IMR-90 (cell line): ENCODE measurements around the gene ARHGEF18.

ENCODE experiments used
- BHLHE40 ChIP-seq: fragments of 150-350 bp; IDR thresholded peaks from 2 replicates; pipeline ENCODE4 v1.6.1; 2016; ENCODE audit warnings: mild to moderate bottlenecking, low read depth, low read length
- CHD1 ChIP-seq: IDR thresholded peaks from 2 replicates; pipeline ENCODE4 v1.6.1; 2012; ENCODE audit warnings: low read depth, low read length, improper control_type of control experiment
- CTCF ChIP-seq: conservative IDR thresholded peaks from 2 replicates; pipeline ENCODE4 v1.5.1; 2012; ENCODE audit warnings: mild to moderate bottlenecking, low read depth, low read length, improper control_type of control experiment
- MAZ ChIP-seq: IDR thresholded peaks from 2 replicates; pipeline ENCODE4 v1.6.1; 2012; ENCODE audit warnings: low read depth, mild to moderate bottlenecking, low read length, improper control_type of control experiment, moderate library complexity, borderline replicate concordance
- NFE2L2 ChIP-seq: fragments of 150-350 bp; IDR thresholded peaks from 2 replicates; pipeline ENCODE4 v1.6.1; 2016; ENCODE audit warnings: low read depth, mild to moderate bottlenecking, low read length
- POLR2A ChIP-seq: IDR thresholded peaks from 2 replicates; pipeline ENCODE4 v1.6.1; 2012; ENCODE audit warnings: mild to moderate bottlenecking, low read depth, low read length
- RAD21 ChIP-seq: IDR thresholded peaks from 2 replicates; pipeline ENCODE4 v1.6.1; 2012; ENCODE audit warnings: low read length, improper control_type of control experiment
- RCOR1 ChIP-seq: IDR thresholded peaks from 2 replicates; pipeline ENCODE4 v1.6.1; 2012; ENCODE audit warnings: mild to moderate bottlenecking, low read length, improper control_type of control experiment; ENCODE audit not compliant: insufficient replicate concordance
- SMC3 ChIP-seq: fragments of 150-350 bp; IDR thresholded peaks from 2 replicates; pipeline ENCODE4 v1.6.1; 2016; ENCODE audit warnings: low read depth, mild to moderate bottlenecking, antibody characterized with exemption, low read length, moderate library complexity
- TF ChIP-seq, protein P1 (sequence below): fragments of 150-350 bp; IDR thresholded peaks from 2 replicates; pipeline ENCODE4 v1.6.1; 2017; ENCODE audit warnings: mild to moderate bottlenecking, antibody characterized with exemption, low read length, low read depth
- TF ChIP-seq, protein P2 (sequence below): fragments of 150-350 bp; IDR thresholded peaks from 2 replicates; pipeline ENCODE4 v1.6.1; 2016; ENCODE audit warnings: low read depth, mild to moderate bottlenecking, low read length, moderate library complexity, borderline replicate concordance

DNA sequence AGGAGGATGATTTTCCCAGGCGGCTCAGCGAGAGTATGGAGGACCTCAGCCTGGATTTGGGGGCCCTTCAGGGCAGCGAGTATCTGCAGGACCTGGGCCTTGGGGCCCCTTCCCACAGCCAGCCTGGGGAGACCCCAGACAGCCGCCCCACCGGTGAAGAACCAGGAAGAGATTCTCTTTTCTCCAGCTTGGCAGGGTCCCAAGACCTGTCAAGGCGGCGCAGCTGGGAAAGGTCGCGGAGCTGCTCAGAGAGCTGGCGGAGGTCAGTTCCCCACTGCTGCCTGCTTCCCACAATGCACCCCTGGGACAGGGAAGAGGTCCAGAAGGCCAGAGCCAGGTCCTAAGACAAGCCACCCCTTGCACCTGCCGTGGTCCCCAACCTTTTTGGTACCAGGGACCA, 24.1 kb downstream of the ARHGEF18 start:
- TF ChIP-seq, protein P1, sequence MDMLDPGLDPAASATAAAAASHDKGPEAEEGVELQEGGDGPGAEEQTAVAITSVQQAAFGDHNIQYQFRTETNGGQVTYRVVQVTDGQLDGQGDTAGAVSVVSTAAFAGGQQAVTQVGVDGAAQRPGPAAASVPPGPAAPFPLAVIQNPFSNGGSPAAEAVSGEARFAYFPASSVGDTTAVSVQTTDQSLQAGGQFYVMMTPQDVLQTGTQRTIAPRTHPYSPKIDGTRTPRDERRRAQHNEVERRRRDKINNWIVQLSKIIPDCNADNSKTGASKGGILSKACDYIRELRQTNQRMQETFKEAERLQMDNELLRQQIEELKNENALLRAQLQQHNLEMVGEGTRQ = no peak
- TF ChIP-seq MAZ = no peak
- no peak for TF ChIP-seq RCOR1
- no peak for TF ChIP-seq CTCF
- no peak for TF ChIP-seq BHLHE40
- no peak for TF ChIP-seq POLR2A
- TF ChIP-seq CHD1 = no peak
- no peak for TF ChIP-seq NFE2L2
- TF ChIP-seq, protein P2, sequence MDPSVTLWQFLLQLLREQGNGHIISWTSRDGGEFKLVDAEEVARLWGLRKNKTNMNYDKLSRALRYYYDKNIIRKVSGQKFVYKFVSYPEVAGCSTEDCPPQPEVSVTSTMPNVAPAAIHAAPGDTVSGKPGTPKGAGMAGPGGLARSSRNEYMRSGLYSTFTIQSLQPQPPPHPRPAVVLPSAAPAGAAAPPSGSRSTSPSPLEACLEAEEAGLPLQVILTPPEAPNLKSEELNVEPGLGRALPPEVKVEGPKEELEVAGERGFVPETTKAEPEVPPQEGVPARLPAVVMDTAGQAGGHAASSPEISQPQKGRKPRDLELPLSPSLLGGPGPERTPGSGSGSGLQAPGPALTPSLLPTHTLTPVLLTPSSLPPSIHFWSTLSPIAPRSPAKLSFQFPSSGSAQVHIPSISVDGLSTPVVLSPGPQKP = no peak
- TF ChIP-seq SMC3 = no peak
- no peak for TF ChIP-seq RAD21
